ENCODE data around the gene EPB41L4B. TPM values are rescaled to one million over a fixed set of nuclear protein-coding genes. Genes with fewer than 3 reads are reported as not detected.
"Not testable (repeated sequence)": the region's sequence is repeated elsewhere in the genome, so short reads cannot be mapped to it uniquely, and the experiment has no call there.

Gene EPB41L4B
- polyA plus RNA-seq, 2 donors: 0.62 to 1.3 TPM

- no peak overlapping the region for H3K27ac ChIP-seq (ENCODE audit: low read depth in 2 of 2, low read length in 1 of 2)
- H3K36me3 ChIP-seq (ENCODE audit: control insufficient read depth in 2 of 2, insufficient read depth in 2 of 2, low read length in 1 of 2): no peaks in the 10 kb centered on the region
- H3K4me3 ChIP-seq (ENCODE audit: low read depth in 1 of 2, low read length in 2 of 2): no peak overlapping the region
- WGBS, 2 donors: 40 to 47% methylated on average over 5 of the region's 5 CpGs
- H3K4me1 ChIP-seq (ENCODE audit: control insufficient read depth in 2 of 2, insufficient read depth in 2 of 2, low read length in 1 of 2): peaks cover 0 to 1% of the 10 kb centered on the region in 2 donors
- no peaks in the 10 kb centered on the region for H3K27me3 ChIP-seq (ENCODE audit: control insufficient read depth in 1 of 2, insufficient read depth in 2 of 2, low read length in 2 of 2)
- no peaks in the 10 kb centered on the region for H3K9me3 ChIP-seq (ENCODE audit: control insufficient read depth in 2 of 2, insufficient read depth in 1 of 2, low read depth in 1 of 2, low read length in 1 of 2)
Measured at GRCh38 chr9:109289186-109289585, 31.7 kb downstream of the EPB41L4B start.

- no peak overlapping the region for H3K27ac ChIP-seq (ENCODE audit: low read depth in 2 of 2, low read length in 1 of 2)
Measured at GRCh38 chr9:109286981-109287380, 33.9 kb downstream of the EPB41L4B start.

GRCh38 chr9:109286571-109286977 is 34.3 kb downstream of the EPB41L4B start:
- Histone ChIP-seq H3K4me1 (ENCODE audit: control insufficient read depth in 2 of 2, insufficient read depth in 2 of 2, low read length in 1 of 2) (peaks cover 0 to 1% of the 10 kb centered on the region in 2 donors), H3K4me3 (ENCODE audit: low read depth in 1 of 2, low read length in 2 of 2) (no peak overlapping the region), H3K27me3 (ENCODE audit: control insufficient read depth in 1 of 2, insufficient read depth in 2 of 2, low read length in 2 of 2) (no peaks in the 10 kb centered on the region), H3K36me3 (ENCODE audit: control insufficient read depth in 2 of 2, insufficient read depth in 2 of 2, low read length in 1 of 2) (no peaks in the 10 kb centered on the region), H3K27ac (ENCODE audit: low read depth in 2 of 2, low read length in 1 of 2) (no peak overlapping the region), H3K9me3 (ENCODE audit: control insufficient read depth in 2 of 2, insufficient read depth in 1 of 2, low read depth in 1 of 2, low read length in 1 of 2) (no peaks in the 10 kb centered on the region)
- 75 to 81% methylated on average over 4 of the region's 4 CpGs for WGBS, 2 donors

More at GRCh38 chr9:109286981-109287380, 33.9 kb downstream of the EPB41L4B start:
- H3K36me3 ChIP-seq (ENCODE audit: control insufficient read depth in 2 of 2, insufficient read depth in 2 of 2, low read length in 1 of 2): no peaks in the 10 kb centered on the region
- no peak overlapping the region for H3K4me3 ChIP-seq (ENCODE audit: low read depth in 1 of 2, low read length in 2 of 2)
- no peaks in the 10 kb centered on the region for H3K27me3 ChIP-seq (ENCODE audit: control insufficient read depth in 1 of 2, insufficient read depth in 2 of 2, low read length in 2 of 2)
- H3K4me1 ChIP-seq (ENCODE audit: control insufficient read depth in 2 of 2, insufficient read depth in 2 of 2, low read length in 1 of 2): peaks cover 0 to 1% of the 10 kb centered on the region in 2 donors
- H3K9me3 ChIP-seq (ENCODE audit: control insufficient read depth in 2 of 2, insufficient read depth in 1 of 2, low read depth in 1 of 2, low read length in 1 of 2): no peaks in the 10 kb centered on the region

GRCh38 chr9:109283672-109284071 is 37.2 kb downstream of the EPB41L4B start:
- not testable (repeated sequence) for H3K27ac ChIP-seq (ENCODE audit: low read depth in 2 of 2, low read length in 1 of 2); H3K4me3 ChIP-seq (ENCODE audit: low read depth in 1 of 2, low read length in 2 of 2); H3K36me3 ChIP-seq (ENCODE audit: control insufficient read depth in 2 of 2, insufficient read depth in 2 of 2, low read length in 1 of 2); H3K4me1 ChIP-seq (ENCODE audit: control insufficient read depth in 2 of 2, insufficient read depth in 2 of 2, low read length in 1 of 2); H3K27me3 ChIP-seq (ENCODE audit: control insufficient read depth in 1 of 2, insufficient read depth in 2 of 2, low read length in 2 of 2); H3K9me3 ChIP-seq (ENCODE audit: control insufficient read depth in 2 of 2, insufficient read depth in 1 of 2, low read depth in 1 of 2, low read length in 1 of 2)
- WGBS, 2 donors: 82 to 92% methylated on average over 2 of the region's 2 CpGs

GRCh38 chr9:109283012-109283411 is 37.8 kb downstream of the EPB41L4B start:
- WGBS, 2 donors: 69 to 79% methylated on average over 3 of the region's 3 CpGs
- Histone ChIP-seq H3K27ac (ENCODE audit: low read depth in 2 of 2, low read length in 1 of 2) (no peak overlapping the region), H3K9me3 (ENCODE audit: control insufficient read depth in 2 of 2, insufficient read depth in 1 of 2, low read depth in 1 of 2, low read length in 1 of 2) (no peaks in the 10 kb centered on the region), H3K36me3 (ENCODE audit: control insufficient read depth in 2 of 2, insufficient read depth in 2 of 2, low read length in 1 of 2) (no peaks in the 10 kb centered on the region), H3K27me3 (ENCODE audit: control insufficient read depth in 1 of 2, insufficient read depth in 2 of 2, low read length in 2 of 2) (no peaks in the 10 kb centered on the region), H3K4me3 (ENCODE audit: low read depth in 1 of 2, low read length in 2 of 2) (no peak overlapping the region), H3K4me1 (ENCODE audit: control insufficient read depth in 2 of 2, insufficient read depth in 2 of 2, low read length in 1 of 2) (no peaks in the 10 kb centered on the region)

GRCh38 chr9:109282302-109282701 is 38.6 kb downstream of the EPB41L4B start:
- peaks cover 0 to 3% of the 10 kb centered on the region in 2 donors for H3K4me1 ChIP-seq (ENCODE audit: control insufficient read depth in 2 of 2, insufficient read depth in 2 of 2, low read length in 1 of 2)
- H3K9me3 ChIP-seq (ENCODE audit: control insufficient read depth in 2 of 2, insufficient read depth in 1 of 2, low read depth in 1 of 2, low read length in 1 of 2): no peaks in the 10 kb centered on the region
- no peaks in the 10 kb centered on the region for H3K36me3 ChIP-seq (ENCODE audit: control insufficient read depth in 2 of 2, insufficient read depth in 2 of 2, low read length in 1 of 2)
- no peak overlapping the region for H3K27ac ChIP-seq (ENCODE audit: low read depth in 2 of 2, low read length in 1 of 2)
- 93 to 94% methylated on average over 3 of the region's 3 CpGs for WGBS, 2 donors
- no peaks in the 10 kb centered on the region for H3K27me3 ChIP-seq (ENCODE audit: control insufficient read depth in 1 of 2, insufficient read depth in 2 of 2, low read length in 2 of 2)
- no peak overlapping the region for H3K4me3 ChIP-seq (ENCODE audit: low read depth in 1 of 2, low read length in 2 of 2)

- WGBS, 2 donors: 96 to 97% methylated on average over 8 of the region's 8 CpGs
- no peak overlapping the region for H3K4me3 ChIP-seq (ENCODE audit: low read depth in 1 of 2, low read length in 2 of 2)
Measured at GRCh38 chr9:109281518-109281917, 39.3 kb downstream of the EPB41L4B start.

GRCh38 chr9:109278848-109279247 is 42.0 kb downstream of the EPB41L4B start:
- Histone ChIP-seq H3K27ac (ENCODE audit: low read depth in 2 of 2, low read length in 1 of 2) (no peak overlapping the region), H3K9me3 (ENCODE audit: control insufficient read depth in 2 of 2, insufficient read depth in 1 of 2, low read depth in 1 of 2, low read length in 1 of 2) (no peaks in the 10 kb centered on the region), H3K4me1 (ENCODE audit: control insufficient read depth in 2 of 2, insufficient read depth in 2 of 2, low read length in 1 of 2) (peaks cover 0 to 5% of the 10 kb centered on the region in 2 donors), H3K4me3 (ENCODE audit: low read depth in 1 of 2, low read length in 2 of 2) (no peak overlapping the region), H3K36me3 (ENCODE audit: control insufficient read depth in 2 of 2, insufficient read depth in 2 of 2, low read length in 1 of 2) (no peaks in the 10 kb centered on the region), H3K27me3 (ENCODE audit: control insufficient read depth in 1 of 2, insufficient read depth in 2 of 2, low read length in 2 of 2) (no peaks in the 10 kb centered on the region)
- 78 to 87% methylated on average over 2 of the region's 2 CpGs for WGBS, 2 donors

More at GRCh38 chr9:109281518-109281917, 39.3 kb downstream of the EPB41L4B start:
- Histone ChIP-seq H3K9me3 (ENCODE audit: control insufficient read depth in 2 of 2, insufficient read depth in 1 of 2, low read depth in 1 of 2, low read length in 1 of 2) (no peaks in the 10 kb centered on the region), H3K36me3 (ENCODE audit: control insufficient read depth in 2 of 2, insufficient read depth in 2 of 2, low read length in 1 of 2) (no peaks in the 10 kb centered on the region), H3K27ac (ENCODE audit: low read depth in 2 of 2, low read length in 1 of 2) (no peak overlapping the region), H3K27me3 (ENCODE audit: control insufficient read depth in 1 of 2, insufficient read depth in 2 of 2, low read length in 2 of 2) (no peaks in the 10 kb centered on the region), H3K4me1 (ENCODE audit: control insufficient read depth in 2 of 2, insufficient read depth in 2 of 2, low read length in 1 of 2) (peaks cover 0 to 4% of the 10 kb centered on the region in 2 donors)

- no peak overlapping the region for H3K4me3 ChIP-seq (ENCODE audit: low read depth in 1 of 2, low read length in 2 of 2)
- H3K27ac ChIP-seq (ENCODE audit: low read depth in 2 of 2, low read length in 1 of 2): no peak overlapping the region
- no peaks in the 10 kb centered on the region for H3K36me3 ChIP-seq (ENCODE audit: control insufficient read depth in 2 of 2, insufficient read depth in 2 of 2, low read length in 1 of 2)
- H3K27me3 ChIP-seq (ENCODE audit: control insufficient read depth in 1 of 2, insufficient read depth in 2 of 2, low read length in 2 of 2): no peaks in the 10 kb centered on the region
- peaks cover 0 to 5% of the 10 kb centered on the region in 2 donors for H3K4me1 ChIP-seq (ENCODE audit: control insufficient read depth in 2 of 2, insufficient read depth in 2 of 2, low read length in 1 of 2)
- WGBS, 2 donors: 79 to 84% methylated on average over 6 of the region's 6 CpGs
- H3K9me3 ChIP-seq (ENCODE audit: control insufficient read depth in 2 of 2, insufficient read depth in 1 of 2, low read depth in 1 of 2, low read length in 1 of 2): no peaks in the 10 kb centered on the region
Measured at GRCh38 chr9:109278216-109278615, 42.6 kb downstream of the EPB41L4B start.

GRCh38 chr9:109277451-109277850 is 43.4 kb downstream of the EPB41L4B start:
- H3K4me1 ChIP-seq (ENCODE audit: control insufficient read depth in 2 of 2, insufficient read depth in 2 of 2, low read length in 1 of 2): peaks cover 0 to 5% of the 10 kb centered on the region in 2 donors
- H3K4me3 ChIP-seq (ENCODE audit: low read depth in 1 of 2, low read length in 2 of 2): no peak overlapping the region
- 38 to 49% methylated on average over 9 of the region's 9 CpGs for WGBS, 2 donors
- no peaks in the 10 kb centered on the region for H3K36me3 ChIP-seq (ENCODE audit: control insufficient read depth in 2 of 2, insufficient read depth in 2 of 2, low read length in 1 of 2)
- no peaks in the 10 kb centered on the region for H3K9me3 ChIP-seq (ENCODE audit: control insufficient read depth in 2 of 2, insufficient read depth in 1 of 2, low read depth in 1 of 2, low read length in 1 of 2)
- no peak overlapping the region for H3K27ac ChIP-seq (ENCODE audit: low read depth in 2 of 2, low read length in 1 of 2)
- H3K27me3 ChIP-seq (ENCODE audit: control insufficient read depth in 1 of 2, insufficient read depth in 2 of 2, low read length in 2 of 2): no peaks in the 10 kb centered on the region
